Left cardiac atrium (tissue), 4 donors: ENCODE data around the gene SRP68. TPM values are rescaled to one million over a fixed set of nuclear protein-coding genes. Genes with fewer than 3 reads are reported as not detected.

Experiments used
- ATAC-seq, 2 donors: fragments of 200-7000 bp; cut with Tn5 transposase; one replicate each; pipeline ENCODE4 v1.9.1; 2020; ENCODE audit warnings: mild to moderate bottlenecking in 2 of 2, moderate library complexity in 2 of 2
- DNase-seq: peaks from one replicate; pipeline ENCODE4 v3.0.0-alpha.2; 2020
- intact Hi-C, 2 donors: fragments of 100-400 bp; cut with DNase I; formaldehyde crosslinking; loops; one replicate each; pipeline versions ENCODE4 v1.14.1 to v1.15.1; 2022 to 2023
- total RNA-seq, 2 donors: library from RNA; stranded (reverse); fragmentation: NEBNext Ultra II Directional; extraction: Animal tissue kit (Norgen Biotek cat#: 25700); gene quantifications; one replicate each; pipeline ENCODE4 v1.2.1, GENCODE V29; 2021
- donor health status: DM: no; HTN: yes; CAD: no.
- donor health status: DM: no; HTN: yes; CAD: no; lungs with severe emphysema.
- donor health status: DM: yes; HTN: yes; CAD: no.
- donor health status: Dilated cardiomyopathy.

Gene SRP68
- total RNA-seq, 2 donors from 2014 or later, result 51.1 to 60.1 TPM

DNA sequence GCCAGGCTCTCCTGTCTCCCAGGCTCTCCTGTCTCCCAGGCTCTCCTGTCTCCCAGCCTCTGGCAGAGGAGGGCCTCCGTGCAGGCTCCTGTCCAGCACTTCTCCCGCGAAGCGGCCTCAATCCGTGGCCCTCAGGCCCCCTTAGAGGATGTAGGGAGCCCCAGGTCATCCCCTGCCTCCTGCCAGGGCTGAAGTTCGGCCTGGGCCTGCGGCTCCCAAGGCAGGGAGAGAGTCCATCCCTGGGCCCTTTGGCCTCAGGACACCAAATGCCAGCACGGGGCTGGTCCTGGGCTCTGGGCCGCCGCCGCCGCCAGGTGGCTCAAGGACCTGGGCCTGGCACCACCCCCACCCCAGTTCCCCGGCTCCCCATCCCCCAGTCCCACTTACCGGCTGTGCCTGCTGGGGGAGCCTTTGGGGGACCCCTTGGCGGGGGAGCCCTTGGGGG lies 45.6 kb downstream of the SRP68 start:
- DNase-seq, result no peak
- peak in 1 of 2 donors; percentile 10 for ATAC-seq
- intact Hi-C loops, result no loop called here

GRCh38 chr17:76025294-76025693 lies 47.0 kb downstream of the SRP68 start:
- intact Hi-C loops, result no loop called here
- no peak for DNase-seq
- ATAC-seq, result no peak

DNA sequence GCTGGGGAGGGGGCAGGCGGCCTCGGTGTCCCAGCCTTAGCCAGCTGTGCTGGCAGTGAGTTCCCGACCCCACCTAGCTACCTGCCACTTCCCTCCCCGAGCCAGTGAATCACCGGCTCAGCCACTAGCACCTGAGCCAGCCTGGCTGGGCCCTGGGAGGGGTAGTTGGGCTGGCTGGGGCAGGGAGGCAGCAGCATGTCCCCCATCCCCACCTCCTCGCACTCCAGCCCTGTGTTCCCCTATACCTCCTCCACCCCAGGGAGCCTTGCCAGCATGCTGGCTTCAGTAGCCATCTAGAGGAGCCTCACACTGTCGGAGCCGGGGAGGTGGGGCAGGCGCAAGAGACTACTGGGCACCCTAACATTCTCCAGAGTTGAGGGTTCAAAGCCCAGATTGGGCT lies 48.0 kb downstream of the SRP68 start:
- no peak for DNase-seq

DNA sequence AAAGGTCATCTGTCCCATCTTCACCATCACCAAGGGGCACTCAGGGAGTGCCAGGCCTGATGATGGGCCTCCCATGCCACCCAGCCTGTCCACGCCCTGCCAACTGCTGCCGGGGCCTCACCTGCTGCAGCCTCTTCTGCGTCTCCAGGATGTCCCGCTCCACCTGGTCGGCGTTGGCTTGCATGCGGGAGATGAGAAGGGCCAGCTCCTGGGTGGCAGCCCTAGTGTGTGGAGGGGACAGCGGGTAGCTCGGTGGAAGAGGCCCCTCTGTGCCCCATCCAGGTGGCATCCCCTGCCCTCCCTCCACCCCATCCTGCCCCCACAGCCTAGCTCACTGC lies 48.4 kb downstream of the SRP68 start:
- DNase-seq (no peak), ATAC-seq (no peak)
- intact Hi-C loops, result no loop called here

More for the DNA sequence above, 48.0 kb downstream of the SRP68 start:
- intact Hi-C loops, result no loop called here
- no peak for ATAC-seq

DNA sequence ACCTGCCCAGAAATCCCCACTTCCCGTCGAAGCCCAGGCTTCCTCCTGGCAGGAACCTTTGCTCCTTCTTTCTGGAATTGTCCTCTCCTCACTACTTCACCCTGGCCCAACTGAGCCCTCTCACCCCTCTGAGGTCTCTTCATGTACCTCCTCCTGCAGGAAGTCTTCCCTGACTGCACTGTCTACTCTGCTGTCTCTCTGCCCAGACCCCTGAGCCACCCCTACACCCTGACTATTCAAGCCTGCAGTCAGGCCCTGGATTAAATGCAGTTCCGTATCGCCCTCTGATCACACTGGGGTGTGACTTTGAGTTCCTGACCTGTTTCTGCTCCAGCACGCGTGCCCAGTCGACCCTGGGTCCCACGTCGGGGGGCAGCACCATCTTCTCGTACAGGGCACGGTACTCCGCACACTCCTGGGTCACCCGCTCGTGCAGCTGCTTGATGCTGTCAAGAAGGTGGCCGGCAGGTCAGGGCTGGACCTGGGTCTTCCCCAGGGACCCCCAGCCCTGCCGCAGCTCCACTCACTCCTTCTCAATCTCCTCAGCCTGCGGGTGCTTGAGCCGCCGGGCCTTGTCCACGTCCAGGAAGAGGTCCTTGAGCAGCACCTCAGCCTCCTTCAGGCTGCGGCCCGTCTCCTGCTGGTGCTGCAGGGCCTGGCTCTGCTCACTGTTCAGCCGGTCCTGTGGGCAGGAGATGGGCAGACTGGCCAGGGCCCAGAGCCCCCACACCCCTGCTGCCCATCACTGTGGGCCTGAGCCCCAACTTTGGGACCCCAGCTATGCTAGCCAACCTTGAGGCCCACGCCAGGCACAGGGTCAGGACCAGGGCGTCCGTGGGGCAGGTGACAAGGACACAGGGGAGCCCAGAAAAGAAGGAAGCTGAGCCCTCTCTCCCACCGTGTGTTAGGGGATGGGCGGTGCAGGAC lies 49.1 kb downstream of the SRP68 start:
- DNase-seq, result no peak
- ATAC-seq, result no peak
- intact Hi-C loops, result no loop called here

- intact Hi-C loops, result no loop called here
- DNase-seq, result no peak
- ATAC-seq, result no peak
Observed at GRCh38 chr17:76022285-76022684, 50.0 kb downstream of the SRP68 start.

- DNase-seq, result no peak
Observed at GRCh38 chr17:76019833-76020467, 52.4 kb downstream of the SRP68 start.

DNA sequence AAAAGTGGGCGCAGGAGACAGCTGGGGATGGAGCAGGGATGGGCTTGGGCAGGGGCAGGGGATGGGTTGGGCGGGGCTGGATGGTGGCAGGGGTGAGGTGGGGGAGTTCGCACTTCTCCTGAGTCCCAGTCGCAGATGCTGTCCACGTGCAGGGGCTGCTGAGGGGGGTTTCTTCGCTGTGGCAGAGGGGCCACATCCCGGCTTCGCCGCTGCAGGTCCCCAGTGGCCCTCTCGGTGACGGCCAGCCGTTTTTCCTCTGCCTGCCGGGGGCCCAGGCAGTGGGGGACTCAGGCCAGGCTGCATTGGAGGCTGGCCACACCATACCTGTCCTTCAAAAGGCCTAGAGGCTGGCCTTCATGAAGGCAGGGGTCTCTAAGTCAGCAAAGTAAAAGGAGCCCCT lies 53.5 kb downstream of the SRP68 start:
- no peak for DNase-seq
- intact Hi-C loops, result loop anchor here in 1 of 2 donors (10.0 kb wide), 1 partner anchor 276 kb away; no protein-coding TSS in a partner anchor
- no peak for ATAC-seq

More at GRCh38 chr17:76019833-76020467, 52.4 kb downstream of the SRP68 start:
- no peak for ATAC-seq
- intact Hi-C loops, result loop anchor here in 1 of 2 donors (10.0 kb wide), 1 partner anchor 275 kb away; no protein-coding TSS in a partner anchor

DNA sequence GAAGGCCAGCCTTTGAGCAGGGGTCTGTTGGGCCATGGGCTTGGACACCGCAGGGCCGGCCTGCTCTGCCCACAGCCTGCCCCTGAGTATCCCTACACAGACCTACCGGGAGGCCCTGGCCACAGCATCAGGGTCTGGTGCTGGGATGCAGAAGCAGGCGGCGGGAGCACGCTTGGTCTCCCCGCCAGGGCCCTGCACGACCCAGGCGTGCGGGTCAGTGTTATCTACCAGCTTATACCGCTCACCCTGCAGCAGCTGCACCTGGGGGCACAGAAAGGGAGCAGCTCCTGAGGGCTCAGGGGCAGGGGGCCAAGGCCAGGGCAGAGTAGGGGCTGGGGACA lies 54.0 kb downstream of the SRP68 start:
- DNase-seq (no peak), ATAC-seq (no peak)
- intact Hi-C loops, result loop anchor here in 1 of 2 donors (10.0 kb wide), 1 partner anchor 276 kb away; no protein-coding TSS in a partner anchor

DNA sequence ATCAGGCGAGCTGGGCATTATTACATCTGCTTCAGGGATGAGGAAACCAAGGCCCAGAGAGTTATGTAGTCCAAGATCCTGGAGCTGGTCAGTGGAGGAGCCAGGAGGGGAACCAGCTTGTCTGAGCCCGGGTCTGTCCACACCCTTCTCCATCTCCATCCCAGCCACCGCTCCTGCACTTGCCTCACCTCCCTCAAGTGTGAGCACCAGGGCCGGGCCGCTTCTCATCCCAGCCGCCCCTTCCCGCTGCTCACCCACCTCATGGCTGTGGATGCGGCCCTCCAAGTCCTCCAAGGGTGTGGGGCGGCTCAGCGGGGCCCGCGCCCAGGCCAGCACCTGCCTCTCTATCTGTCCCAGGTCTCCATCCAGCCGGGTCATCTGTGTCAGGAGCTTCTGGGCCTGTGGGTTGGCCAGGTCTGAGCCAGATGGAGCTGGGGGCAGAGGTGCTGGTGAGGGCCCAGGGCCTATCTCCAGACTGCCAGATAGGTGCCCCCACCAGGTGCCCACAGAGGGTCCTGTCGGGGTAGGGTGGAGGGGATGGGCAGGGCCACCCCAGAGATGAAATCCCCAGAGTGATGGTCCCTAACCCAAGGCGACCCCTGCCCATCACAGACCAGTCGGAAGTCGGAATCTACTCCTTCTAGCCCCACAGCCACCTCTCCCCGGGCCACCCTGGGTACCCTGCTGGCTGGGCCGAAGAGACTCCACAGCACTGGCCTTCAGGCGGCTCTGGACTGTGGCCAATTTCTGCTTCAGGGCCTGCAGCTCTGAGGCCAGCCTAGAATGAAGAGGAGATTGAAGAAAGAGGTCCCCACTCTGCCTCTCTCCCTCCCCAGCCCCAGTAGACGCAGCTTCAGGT lies 54.6 kb downstream of the SRP68 start:
- DNase-seq, result no peak
- ATAC-seq, result no peak
- intact Hi-C loops, result loop anchor here in 1 of 2 donors (10.0 kb wide), 1 partner anchor 277 kb away; no protein-coding TSS in a partner anchor

- intact Hi-C loops, result loop anchor here in 1 of 2 donors (10.0 kb wide), 1 partner anchor 280 kb away; no protein-coding TSS in a partner anchor
- ATAC-seq (no peak), DNase-seq (no peak)
Observed at GRCh38 chr17:76014925-76015261, 57.4 kb downstream of the SRP68 start.

DNA sequence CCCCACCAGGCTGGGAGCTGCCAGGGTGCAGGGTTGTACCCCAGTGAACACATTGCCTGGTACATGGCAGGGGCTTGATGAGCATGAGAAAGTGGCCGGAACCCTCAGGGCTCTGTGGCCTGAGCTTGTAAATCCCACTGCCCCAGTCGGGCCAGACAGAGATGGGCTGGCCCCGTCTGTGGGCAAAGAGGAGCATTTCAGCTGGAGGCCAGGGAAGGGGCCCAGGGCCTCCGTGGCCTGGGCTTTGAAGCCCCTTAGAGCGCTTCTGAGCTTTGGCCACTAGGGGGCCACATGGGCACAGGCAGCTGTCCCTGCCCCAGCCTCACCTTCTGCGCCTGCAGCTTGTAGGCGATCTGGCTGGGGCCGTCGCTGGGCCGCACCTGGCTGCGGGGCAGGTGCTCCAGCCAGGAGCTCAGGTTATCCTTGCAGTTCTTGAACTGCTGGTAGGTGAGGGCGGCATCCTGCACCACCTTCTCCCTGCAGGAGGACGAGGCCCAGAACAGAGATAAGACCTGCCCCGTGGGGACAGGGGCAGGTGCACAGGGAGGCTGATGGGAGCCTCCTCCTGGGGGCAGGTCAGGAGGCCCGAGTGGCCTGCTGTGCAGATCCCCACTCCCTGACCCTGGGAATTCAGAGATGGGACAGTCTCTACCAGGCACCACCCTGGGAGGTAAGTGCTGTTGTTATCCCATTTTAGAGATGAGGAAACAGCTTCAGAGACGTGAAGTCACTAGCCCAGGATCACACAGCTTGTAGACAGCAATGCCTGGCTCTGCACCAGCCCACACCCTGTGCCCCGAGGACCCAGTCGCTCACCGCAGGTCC lies 58.0 kb downstream of the SRP68 start:
- intact Hi-C loops, result loop anchor here in 1 of 2 donors (10.0 kb wide), 1 partner anchor 280 kb away; no protein-coding TSS in a partner anchor
- peak; percentile 70 for DNase-seq
- peak; percentile 85 to 88 for ATAC-seq

DNA sequence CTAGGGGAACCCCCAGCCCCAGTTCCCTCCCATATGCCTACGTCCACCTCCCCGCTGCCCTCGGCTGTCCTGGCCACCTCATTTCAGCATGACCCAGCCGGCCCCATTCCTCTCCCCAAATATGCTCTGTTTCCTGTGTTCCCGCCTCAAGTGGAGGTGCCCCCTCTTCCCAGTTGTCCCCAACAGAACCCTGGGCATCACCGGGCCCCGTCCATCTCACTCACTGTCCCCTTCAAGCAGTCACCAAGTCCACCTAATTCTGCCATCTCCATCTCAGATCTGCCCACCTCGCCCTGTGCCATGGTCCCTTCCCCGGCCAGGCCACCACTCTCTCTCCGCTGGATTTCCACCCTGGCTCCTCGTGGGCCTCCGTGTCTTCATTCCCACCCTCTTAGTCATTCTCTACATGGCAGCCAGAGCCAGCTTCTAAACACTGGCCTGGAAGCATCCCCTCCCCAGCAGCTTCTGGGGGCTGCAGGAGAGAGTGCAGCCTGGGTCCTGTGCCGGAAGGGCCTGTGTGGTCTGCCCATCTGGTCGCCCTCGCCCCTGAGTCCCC lies 58.9 kb downstream of the SRP68 start:
- intact Hi-C loops, result loop anchor here in 1 of 2 donors (10.0 kb wide), 1 partner anchor 281 kb away; no protein-coding TSS in a partner anchor
- DNase-seq, result no peak
- no peak for ATAC-seq

GRCh38 chr17:76011951-76012350 lies 60.4 kb downstream of the SRP68 start:
- DNase-seq, result no peak

DNA sequence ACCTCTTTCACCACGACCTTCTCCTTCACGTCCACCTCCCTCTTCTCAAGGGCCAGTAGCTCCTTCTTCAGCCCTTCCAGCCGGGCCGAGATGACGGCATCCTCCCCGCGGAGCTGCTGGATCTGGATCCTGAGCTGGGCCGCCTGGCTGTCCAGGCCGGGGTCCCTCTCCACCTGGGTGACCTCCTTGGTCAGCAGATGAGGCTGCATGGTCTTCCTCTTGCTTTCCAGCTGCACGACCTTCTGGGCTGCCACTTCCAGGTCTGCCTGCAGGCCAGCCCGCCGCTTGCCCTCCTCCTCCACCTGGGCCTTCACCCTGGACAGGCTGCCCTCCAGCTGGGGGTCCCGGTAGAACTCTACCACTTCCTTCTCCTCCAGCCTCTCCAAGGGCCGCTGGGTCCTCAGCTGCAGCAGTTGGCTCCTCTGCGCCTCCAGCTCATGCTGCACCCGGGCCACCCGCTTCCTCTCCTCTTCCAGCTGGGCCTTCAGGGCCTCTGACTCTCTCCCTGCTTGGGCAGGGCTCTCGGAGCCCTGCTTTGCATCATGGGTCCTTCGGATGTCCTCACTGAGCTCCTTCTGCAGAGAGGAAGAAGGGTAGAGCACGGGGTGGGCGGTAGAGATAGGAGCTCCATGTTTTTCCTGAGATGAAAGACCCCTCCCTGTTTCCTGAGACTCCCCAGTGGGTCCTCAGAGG lies 62.2 kb downstream of the SRP68 start:
- intact Hi-C loops, result loop anchor here in 1 of 2 donors (5.0 to 10.0 kb wide), 2 partner anchors 103 to 285 kb away; no protein-coding TSS in a partner anchor
- ATAC-seq, result no peak
- DNase-seq, result no peak

More at GRCh38 chr17:76011951-76012350, 60.4 kb downstream of the SRP68 start:
- ATAC-seq, result no peak
- intact Hi-C loops, result loop anchor here in 1 of 2 donors (10.0 kb wide), 1 partner anchor 283 kb away; no protein-coding TSS in a partner anchor

DNA sequence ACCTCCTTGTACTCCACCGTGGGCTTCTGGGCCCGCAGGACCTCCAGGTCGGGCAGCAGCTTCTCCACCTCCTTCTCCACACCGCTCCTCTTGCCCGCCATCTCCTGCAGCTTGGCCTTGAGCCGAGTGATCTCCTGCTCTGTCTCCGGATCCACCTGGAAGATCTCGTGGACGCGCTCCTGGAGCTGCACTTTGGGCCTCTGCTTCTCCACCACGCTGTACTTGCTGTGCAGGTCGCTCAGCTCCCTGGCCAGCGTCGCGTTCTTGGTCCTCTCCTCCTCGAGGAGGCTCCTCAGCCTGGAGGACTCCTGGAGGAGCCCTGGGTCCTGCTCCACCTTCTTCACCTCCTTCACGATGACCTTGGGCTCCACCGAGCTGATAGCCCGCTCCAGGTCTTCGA lies 62.9 kb downstream of the SRP68 start:
- intact Hi-C loops, result loop anchor here in 1 of 2 donors (5.0 kb wide), 1 partner anchor 102 kb away; no protein-coding TSS in a partner anchor
- no peak for ATAC-seq
- no peak for DNase-seq
